GM19452 (cell line): ENCODE results near the gene EEFSEC.

Experiments
- ATAC-seq: cut with Tn5 transposase; IDR thresholded peaks from one replicate; pipeline ENCODE4 v1.9.1; 2021; ENCODE audit not compliant: unreplicated experiment

EEFSEC gene

DNA sequence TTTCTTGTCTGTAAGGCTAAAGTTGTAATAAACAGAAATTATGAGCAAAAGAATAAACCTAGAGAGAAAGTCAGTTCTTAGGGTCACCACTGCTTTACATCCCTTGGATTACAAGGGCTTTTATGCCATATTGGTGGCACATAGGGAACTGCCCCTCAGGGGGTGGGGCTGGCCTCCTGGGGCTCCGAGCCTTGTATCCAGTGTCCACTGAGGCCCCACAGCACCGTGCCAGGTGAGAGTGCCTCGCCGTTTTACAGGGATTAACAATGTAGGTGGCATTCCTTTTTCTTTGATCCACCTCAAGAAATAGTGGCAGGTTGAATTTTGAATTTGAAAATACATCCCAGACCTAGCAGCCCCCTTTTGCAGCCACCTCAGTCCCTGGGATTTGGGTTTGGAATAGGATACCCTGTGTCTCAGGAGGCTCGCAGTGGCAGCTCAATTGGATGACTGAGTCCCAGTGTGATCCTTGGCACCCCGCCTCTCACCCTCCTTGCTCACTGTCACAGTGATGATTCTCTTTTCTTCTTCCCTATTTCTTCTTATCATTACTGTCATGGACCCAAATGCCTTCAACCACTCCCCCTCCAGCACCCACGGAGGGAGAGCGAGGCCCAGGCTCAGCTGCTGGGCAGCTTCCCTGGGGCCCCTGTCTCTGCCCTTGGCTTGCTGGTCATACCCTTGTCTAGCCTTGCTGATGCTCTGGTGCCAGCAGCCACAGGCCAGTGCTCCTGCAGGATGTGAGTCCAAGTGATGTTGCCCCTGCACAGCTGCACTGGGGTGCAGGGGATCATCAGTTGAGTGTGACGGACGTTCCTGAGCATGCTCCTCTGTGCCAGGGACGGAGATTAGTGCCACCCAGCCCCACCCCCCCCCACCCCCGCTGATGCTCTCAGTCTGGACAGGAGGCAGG lies 175.5 kb downstream of the EEFSEC start:
- no peak for ATAC-seq

DNA sequence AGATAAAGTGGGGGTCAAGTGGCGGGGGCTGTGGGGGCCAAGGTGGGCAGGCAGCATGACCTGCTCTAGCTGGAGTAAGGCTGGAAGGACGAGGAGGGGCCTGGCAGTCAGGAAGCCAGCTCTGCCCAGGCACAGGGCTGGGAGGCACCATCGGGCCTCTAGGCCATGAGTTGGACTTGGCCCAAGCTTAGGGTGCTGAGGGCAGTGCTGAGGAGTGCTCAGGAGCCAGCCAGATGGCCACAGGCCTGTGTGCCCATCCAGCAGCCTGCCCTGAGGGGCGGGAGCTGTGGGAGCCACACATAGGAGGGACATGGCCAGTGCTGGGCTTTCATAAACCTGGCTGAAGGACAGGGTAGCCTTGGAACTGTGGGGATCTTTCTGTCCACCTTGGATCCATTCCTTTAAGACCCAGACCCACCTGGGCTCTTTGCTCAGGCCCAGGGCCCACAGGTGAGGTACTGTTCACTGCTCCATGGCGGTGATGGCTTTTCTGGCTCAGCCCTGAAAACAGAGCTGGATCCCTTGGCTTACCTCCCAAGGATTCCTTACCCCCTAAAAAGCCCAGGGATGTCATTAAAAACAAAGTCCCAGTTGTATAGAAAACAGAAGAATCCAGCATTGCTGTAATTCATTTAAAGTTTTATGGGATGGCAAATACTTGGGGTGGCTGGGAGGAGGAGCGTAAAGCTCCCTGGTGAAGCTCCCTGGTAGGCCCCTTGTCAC lies 176.4 kb downstream of the EEFSEC start:
- no peak for ATAC-seq

DNA sequence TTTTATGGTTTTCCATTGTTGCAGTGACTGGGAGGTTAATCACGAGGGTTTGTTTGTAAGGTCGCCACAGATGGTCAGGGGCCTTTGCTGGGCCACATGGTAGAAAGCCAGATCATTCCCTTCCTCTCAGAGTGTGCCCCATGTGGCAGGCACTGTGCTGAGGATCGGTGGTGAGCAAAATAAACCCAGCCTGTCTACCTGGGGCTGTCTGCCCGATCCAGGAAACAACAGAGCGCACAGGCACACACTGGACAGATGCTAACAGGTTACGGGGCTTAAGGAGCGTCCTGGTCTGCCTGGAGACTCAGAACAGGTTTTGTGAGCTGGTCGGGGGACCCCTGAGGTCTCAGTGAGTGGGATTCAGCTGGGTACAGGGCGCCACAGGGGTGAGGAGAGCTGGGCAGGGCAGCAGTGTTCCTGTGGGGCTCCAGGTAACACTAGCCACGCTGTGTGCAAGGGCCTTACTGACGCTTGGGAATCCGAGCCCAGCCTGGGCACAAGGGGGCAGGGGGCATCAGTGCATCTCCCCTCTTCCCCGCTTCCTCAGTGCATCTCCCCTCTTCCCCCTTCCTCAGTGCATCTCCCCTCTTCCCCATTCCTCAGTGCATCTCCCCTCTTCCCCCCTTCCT lies 177.0 kb downstream of the EEFSEC start:
- ATAC-seq, result no peak

GRCh38 chr3:128334086-128334645 lies 180.9 kb downstream of the EEFSEC start:
- no peak for ATAC-seq

GRCh38 chr3:128334766-128335165 lies 181.5 kb downstream of the EEFSEC start:
- no peak for ATAC-seq

GRCh38 chr3:128335621-128336296 lies 182.5 kb downstream of the EEFSEC start:
- ATAC-seq, result no peak

GRCh38 chr3:128336337-128337156 lies 183.3 kb downstream of the EEFSEC start:
- no peak for ATAC-seq

DNA sequence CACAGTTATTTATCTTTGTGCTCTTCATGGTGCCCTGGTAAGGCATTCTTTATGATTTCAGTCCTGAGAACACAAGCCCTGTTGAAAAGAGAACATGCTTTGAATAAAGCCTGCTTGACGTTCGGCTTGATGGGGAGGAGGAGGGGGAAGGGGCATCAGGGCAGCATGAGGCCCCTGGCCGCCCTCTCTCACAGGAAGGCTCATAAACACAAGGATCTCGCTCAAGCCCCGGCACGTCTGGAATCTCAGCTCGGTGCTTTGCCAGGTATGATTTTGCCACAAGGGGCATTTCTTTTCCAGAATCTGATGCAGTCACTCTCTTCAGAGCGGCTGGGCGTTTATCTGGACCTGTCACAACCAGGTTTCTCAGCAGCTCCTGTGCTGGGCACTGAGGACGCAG lies 184.0 kb downstream of the EEFSEC start:
- ATAC-seq, result no peak

DNA sequence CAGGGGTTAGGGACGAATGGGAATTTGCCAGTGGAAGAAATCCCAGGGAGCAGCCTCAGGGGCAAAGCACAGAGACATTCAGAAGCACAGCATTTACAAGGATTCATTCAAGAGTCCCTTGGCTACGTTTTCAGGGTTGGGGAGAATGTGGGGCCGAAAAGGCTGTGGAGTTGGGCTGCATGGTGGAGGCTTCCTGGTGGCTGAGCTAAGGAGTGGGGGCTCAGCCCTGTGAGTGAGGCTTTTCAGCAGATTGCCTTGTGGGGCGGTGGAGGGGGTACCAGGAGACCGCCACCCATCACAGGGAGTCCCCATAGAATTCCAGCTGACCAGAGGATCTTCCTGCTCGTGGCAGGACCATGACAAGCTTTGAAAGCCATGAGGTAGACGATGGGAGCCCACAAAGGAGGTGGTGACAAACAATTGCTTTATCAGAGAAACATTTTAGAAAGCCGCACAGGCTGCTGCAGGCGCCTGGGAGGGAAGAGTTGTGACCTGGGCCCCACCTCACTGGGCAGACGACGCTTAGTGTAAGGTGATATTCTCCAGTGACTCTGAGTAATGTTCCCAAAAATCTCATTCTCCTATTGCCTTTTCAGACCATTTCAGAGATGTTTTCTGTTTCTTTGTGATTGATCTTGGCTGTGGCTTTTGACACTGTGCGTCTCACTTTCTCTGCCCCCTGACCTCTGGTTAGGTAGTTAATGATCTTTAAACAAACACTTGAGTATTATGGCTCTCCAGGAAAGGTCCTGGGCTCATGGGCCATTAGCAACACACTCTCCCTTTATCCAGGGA lies 185.5 kb downstream of the EEFSEC start:
- no peak for ATAC-seq

GRCh38 chr3:128339491-128340012 lies 186.3 kb downstream of the EEFSEC start:
- ATAC-seq, result no peak

DNA sequence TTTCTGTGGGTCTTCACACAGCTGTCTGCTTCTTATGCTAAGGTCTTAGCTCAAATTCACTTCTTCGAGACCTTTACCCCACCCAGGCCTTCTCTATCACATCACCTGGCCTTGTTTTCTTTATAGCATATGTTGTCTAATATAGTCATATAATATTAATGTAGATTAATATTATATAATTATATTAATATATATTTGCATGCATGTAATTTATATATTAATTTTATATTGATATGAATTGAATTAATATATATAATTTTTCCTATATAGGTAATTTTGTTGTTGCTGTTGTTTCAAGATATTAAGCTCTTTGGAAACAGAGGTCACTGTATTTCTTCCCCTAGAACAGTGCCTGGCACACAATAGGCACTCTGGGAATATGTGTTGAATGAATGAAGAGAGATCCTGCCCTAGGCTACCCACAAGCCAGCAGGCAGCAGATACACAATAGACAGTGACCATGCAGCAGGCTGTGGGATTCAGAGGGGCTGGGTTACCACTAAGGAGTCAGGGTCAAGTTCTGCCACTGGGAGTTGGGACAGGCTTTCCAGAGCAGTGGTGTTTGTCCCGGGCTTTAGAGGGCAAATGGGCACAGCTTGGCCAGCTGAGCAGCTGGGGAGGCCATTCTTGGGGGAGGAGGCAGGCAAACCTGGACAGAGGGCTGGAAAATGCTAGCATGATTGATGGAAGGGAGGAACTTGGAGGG lies 187.1 kb downstream of the EEFSEC start:
- no peak for ATAC-seq

GRCh38 chr3:128340904-128341555 lies 187.7 kb downstream of the EEFSEC start:
- ATAC-seq, result no peak

DNA sequence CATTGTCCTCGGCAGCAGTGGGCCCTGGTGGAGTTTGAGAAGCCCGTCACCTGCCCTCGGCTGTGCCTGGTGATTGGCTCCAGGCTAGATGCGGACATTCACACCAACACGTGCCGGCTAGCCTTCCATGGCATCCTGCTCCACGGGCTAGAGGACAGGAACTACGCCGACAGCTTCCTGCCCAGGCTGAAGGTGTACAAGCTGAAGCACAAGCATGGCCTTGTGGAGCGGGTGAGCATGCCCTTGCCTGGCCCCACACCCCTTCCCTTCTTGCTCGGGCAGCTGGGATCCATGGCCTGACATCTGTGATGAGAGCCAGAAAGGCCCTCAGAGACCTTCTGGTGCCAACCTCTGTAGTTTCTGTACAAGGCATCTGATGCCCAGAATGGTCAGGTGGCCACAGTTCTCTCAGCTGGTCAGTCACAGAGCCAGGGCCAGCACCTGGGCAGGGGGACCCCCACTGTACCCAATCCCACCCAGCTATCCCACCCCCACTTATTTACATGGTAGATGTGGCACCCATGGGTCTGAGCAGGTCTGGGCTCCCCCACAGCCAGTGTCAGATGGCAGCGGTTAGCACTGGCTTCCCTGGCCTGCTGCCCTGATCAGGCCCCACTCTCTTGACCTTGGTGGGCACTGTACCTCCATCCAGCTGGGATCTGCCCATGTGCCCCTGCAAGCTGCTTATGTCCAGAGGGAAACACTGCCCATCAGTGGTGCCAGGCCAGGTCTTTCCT lies 188.5 kb downstream of the EEFSEC start:
- no peak for ATAC-seq

DNA sequence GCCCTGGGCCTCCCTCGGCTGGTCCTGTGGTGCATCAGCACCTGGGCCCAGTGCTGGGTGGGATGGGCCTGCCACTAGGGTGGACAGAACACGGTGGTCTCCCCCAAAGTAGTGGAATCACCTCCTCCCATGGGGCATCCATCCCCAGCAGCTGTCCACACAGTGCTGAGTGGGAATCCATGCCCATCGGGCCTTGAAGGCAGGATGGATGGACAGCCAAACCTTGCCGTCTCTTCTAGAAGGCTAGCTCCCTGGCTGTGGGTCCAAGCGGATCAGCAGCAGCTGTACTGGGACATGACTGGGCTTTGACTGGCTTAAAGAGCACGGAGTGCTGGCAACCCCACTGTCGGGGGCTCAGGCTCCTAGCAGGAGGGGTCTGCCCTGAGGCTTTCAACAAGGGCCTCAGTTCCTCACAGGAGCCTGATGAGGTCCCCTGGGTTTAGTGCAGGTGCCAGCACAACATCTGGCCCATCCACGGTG lies 189.5 kb downstream of the EEFSEC start:
- ATAC-seq, result no peak

DNA sequence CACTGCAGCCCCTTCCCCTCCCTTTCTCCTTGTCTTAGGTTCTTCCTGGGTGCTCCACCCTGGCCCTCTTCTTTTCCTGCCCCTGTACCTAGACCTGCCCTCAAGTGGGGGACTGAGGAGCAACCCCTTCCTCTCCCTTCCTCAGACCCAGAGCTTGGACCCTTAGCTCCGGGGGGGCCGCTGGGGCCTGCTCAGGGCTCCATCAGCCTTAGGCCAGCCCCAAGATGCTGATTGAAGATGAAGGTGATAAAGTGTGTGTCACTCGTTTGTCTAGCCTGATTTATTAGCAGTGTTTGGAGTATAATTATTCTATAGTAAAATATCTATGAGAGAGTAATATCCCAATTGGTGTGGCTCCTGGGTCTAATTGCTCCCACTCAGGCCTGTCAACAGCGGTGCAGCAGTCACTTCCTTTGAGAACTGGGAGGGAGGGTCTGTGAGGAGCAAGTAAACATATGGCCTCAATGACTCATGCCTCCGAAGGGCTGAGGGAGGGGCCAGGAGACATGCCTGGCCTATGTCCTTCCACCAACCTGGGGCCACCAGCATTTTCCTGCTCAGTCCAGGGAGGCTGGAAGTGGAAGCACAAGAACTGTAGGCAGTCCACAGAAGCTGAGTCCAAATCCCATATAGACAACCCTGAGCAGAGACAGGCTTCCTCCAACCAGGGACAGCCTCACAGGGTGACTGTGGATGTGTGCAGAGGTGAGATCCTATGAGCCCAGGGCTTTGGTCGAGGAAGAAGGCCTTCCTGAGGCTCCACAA lies 190.2 kb downstream of the EEFSEC start:
- ATAC-seq, result no peak

GRCh38 chr3:128344052-128344735 lies 190.9 kb downstream of the EEFSEC start:
- ATAC-seq, result no peak
